ENCODE data around the gene PPIP5K2.
"Not testable (repeated sequence)": the region's sequence is repeated elsewhere in the genome, so short reads cannot be mapped to it uniquely, and the experiment has no call there.

Gene PPIP5K2

GRCh38 chr5:103119765-103120606, at the start of gene PPIP5K2, which contains the start of gene GIN1:
TSS of gene PPIP5K2 (plus strand) at chr5:103120301. CDS start at chr5:103129590, 9,289 bp downstream.
TSS of gene GIN1 (minus strand) at chr5:103120138. CDS start at chr5:103108707, 11,431 bp downstream.
- DNase-seq: peak; percentile 88

GRCh38 chr5:103073500-103073899, 46.6 kb upstream of the PPIP5K2 start:
- DNase-seq: not testable (repeated sequence)

DNA sequence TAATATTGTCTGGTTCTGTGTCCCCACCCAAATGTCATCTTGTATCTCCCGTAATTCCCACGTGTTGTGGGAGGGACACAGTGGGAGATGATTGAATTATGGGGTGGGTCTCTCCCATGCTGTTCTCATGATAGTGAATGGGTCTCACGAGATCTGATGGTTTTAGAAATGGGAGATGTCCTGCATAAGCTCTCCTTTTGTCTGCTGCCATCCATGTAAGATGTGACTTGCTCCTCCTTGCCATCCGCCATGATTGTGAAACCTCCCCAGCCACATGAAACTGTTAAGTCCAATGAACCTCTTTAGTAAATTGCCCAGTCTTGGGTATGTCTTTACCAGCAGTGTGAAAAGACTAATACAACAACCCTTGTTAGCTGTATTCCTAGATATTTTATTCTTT, 44.7 kb upstream of the PPIP5K2 start:
- no peak for DNase-seq

GRCh38 chr5:103079796-103080195, 40.3 kb upstream of the PPIP5K2 start:
- no peak for DNase-seq

DNA sequence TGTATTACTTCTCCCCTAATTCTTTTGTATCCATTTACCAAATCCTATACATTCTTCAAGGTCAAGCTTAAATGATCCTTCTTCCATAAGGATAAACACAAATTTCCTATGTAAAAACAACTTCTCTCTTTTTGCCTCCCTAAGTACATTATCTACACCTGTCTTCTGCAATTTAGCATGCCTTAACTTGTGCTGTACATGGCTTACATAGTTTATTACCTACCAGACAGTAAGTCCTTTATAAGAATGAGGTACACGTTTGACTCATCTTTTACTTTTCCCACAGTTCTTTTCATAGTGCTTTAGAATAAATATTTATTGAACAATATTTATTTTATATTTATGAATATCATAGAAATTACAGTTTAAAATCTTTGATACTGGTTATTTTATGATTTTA, 33.6 kb upstream of the PPIP5K2 start:
- DNase-seq: no peak

DNA sequence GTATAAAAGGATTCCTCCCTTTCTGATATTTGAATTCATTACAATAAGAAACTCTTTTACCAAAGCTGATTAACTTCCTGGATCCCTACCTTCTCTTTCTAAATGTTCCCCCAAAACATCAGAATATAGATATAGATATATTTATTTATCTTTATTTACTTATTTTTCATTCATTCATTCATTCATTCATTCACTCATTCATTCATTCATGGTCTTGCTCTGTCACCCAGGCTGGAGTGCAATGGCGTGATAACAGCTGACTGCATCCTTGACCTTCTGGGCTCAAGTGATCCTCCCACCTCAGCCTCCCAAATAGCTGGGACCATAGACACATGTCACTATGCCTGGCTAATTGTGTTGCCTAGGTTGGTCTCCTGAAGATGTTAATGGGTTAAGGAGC, 30.8 kb upstream of the PPIP5K2 start:
- no peak for DNase-seq

- DNase-seq: no peak
These were observed 29.3 kb upstream of the PPIP5K2 start for GRCh38 chr5:103090791-103091190.

DNA sequence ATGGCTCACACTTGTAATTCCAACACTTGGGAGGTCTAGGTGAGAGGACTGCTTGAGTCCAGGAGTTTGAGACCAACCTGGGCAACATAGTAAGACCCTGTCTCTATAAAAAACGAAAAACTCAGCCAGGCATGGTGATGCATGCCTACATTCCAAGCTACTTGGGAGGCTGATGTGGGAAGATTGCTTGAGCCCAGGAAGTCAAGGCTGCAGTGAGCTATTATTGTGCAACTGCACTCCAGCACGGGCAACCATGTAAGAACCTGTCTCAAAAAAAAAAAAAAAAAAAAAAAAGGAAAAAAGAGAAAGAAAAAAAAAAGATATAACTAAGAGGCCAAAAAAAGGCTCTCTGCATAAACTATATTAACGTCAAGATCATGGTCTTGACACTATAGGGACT, 27.4 kb upstream of the PPIP5K2 start:
- DNase-seq: no peak

- no peak for DNase-seq
These were observed 26.4 kb upstream of the PPIP5K2 start for GRCh38 chr5:103093727-103094126.

DNA sequence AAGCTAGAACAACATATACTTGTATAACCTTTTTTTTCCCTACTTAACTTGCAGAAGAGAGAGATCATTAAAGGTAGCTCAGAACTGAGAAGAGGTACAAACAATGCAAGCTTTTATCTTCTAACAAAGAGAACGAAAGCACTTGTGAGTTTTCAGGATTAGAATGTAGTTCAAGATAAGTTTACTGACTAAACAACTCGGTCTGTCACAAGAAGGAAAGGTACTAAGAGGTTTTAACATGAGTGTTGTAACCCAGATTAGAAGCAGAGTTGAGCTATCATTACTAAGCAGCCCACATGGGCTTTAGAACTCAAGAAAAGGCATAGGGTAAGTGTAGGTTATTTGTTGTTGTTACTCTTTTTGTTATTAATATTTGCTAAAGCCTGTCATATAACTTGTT, 25.4 kb upstream of the PPIP5K2 start:
- DNase-seq: no peak

DNA sequence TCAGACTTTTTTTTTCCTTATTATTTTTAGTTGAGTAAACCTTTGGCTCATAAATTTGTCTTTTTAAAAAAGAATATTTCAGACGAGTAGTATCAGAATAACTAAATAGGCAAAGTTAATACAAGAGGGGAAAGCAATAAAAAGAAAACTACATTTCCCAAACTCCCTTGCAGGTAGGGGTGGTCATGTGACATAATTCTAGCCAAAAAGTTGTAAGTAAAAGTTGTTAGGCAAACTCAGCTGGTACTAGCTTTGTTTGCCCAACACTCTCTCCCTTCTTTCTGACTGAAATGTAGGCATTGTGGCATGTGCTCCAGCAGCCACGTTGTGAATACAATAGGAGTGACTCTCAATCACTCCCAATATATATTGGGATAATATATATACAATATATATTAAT, 21.1 kb upstream of the PPIP5K2 start:
- DNase-seq: no peak

DNA sequence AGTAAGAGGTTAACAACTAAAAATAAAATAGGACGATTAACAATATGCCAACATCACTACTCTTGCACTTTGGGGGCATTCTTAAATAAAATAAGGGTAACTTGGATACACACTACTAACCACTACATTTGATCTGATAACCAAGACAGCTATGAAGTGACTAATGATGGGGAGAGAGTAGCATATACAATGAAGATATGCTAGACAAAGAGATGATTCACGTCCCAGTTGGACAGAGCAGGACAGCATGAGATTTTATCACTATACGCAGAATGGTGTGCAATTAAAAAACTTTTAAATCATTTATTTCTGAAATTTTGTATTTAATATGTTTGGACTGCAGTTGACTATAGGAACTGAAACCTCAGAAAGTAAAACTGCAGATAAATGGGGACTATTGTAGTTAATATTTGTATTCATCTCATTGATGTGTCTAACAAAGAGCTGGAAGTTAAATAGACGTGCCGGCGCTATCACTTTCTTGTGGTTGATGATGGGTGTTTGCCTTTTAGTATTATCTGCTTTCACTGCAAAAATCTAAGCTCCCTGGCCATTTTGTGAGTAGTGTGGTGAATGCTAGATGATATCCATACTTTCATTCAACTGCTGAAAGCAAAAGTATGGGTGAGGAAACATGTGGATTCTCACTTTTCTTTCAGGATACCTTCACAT, 18.9 kb upstream of the PPIP5K2 start:
- no peak for DNase-seq

DNA sequence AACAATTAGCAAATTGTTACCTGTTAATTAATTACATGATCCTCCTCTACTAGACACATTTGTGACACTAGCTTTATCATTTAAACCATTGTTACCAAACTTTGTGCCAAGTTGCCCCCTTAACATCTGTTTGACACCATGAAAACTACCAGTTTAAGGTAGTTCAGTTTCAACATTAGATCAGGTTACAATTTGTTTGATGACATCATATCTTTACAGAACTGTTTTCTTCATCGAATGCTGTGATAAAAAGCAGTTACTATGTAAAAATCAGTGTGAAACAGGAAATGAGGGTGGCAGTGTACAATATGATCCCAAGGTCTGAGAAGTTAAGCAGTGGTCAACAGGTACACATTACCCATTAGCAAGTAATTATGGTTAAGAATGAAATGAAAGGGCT, 17.9 kb upstream of the PPIP5K2 start:
- no peak for DNase-seq

GRCh38 chr5:103108086-103108485, 12.0 kb upstream of the PPIP5K2 start:
- no peak for DNase-seq

- no peak for DNase-seq
These were observed 10.8 kb upstream of the PPIP5K2 start for GRCh38 chr5:103109277-103109676.

- DNase-seq: no peak
These were observed 9.7 kb upstream of the PPIP5K2 start for GRCh38 chr5:103110403-103110802.

DNA sequence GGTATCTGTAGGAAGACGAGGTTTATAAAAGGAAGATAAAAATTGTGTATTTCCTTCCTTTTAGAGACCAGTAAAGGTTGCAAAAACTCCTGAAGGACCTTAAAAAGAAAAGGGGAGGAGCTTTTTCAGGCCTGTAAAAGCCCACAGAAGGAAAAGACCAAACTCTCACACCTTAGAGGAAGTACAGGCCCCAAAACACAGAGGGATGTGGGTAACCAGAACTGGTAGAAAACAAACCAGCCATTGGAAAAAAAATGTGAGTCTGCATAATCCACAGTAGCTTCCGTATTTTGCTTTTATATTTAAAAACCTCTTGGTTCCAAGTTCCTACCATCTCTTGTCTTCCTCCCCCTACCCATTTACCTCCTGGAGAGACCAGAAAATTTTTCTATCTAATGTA, 8.6 kb upstream of the PPIP5K2 start:
- DNase-seq: no peak

- DNase-seq: no peak
These were observed 7.2 kb upstream of the PPIP5K2 start for GRCh38 chr5:103112910-103113309.

DNA sequence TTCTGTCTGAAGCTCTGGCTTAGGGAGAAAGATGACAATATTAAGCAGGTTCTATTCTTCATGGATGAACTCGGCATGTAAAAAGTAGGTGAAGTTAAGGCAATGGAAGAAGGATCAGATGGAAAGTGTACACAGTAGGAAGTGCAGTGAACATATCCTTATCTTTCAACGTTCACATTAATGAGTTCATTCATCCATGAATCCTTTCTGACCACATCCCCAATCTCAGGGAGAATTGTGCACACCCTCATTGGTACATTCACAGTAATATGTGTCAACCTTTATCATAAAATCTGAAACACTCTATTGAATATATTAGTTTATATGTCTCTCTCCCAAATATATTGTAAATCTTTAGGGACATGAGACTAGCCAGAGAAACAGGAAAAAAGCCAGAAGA, 5.7 kb upstream of the PPIP5K2 start:
- DNase-seq: no peak

GRCh38 chr5:103117471-103117991, 2.6 kb upstream of the PPIP5K2 start:
- no peak for DNase-seq

DNA sequence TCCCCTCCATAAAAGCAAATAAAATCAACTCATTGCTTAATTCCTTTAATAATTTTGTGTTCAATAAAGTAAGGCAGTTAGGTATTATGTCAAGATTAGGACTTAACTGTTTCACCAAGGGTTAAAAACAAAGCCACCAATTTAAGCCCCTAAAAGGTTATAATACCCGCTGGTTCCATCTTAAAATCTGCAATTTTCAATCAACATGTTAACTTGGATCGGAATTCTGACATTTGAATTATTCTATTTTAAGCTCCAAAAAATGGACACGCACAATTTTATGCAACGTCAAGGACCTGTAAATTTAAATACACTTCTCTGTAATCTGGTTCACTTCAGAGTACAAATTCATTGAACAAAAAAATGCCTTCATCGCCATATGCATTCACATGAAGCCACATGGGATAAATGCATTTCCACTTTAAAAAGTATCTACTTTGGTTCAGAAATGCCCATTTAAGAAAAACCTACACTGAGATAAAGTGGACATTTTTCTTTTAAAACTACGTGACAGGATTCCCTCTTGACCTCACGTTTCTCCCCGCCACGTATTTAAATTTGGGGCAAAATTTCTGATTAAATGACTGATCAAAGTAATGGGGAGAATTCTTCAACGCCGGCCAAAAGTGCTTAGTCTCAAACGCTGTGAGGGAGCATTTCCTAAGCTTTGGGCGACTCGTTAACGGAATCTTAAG, 884 bp upstream of the PPIP5K2 start:
- DNase-seq: no peak

DNA sequence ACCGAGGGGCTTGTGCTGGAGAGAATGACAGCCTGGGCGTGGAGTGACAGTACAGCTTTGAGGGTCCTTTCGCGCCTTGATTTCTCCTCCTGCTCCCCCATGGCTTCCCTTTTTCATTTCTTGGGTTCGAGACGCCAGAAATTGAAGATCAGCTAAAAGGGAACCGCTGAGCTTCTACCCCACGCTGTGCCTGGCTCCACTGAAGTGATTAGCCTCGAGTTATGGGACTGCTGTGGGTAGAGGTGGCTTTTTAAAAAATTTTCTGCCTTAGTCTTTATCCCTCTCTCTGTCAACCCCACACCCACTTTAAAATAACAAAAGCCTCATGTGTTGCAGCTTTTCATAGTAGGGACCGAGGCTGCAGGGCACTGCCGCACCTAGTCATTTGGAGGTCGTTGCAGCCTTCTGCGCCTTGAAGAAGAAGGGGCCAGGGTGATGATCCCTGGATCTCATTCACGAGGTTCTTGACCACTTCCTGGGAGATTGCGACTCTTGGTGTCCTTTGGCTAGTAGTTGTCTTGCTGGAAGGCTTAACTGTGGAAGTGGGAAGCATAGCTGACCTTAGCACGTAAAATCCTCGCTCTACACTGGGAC, 603 bp downstream of the PPIP5K2 start:
- no peak for DNase-seq

GRCh38 chr5:103122242-103122641, 2.1 kb downstream of the PPIP5K2 start:
- DNase-seq: no peak
